Measurements from ENCODE around the gene PRDX3.

The PRDX3 gene

GRCh38 chr10:119178372-119179119, at the start of gene PRDX3:
PRDX3 (minus strand) TSS chr10:119178812; CDS start chr10:119178790, 22 bp downstream.
- peak; percentile 60 to 83 for DNase-seq

GRCh38 chr10:119227825-119228224, 49.2 kb upstream of the PRDX3 start:
- DNase-seq, result no peak

GRCh38 chr10:119225083-119225658, 46.6 kb upstream of the PRDX3 start:
- DNase-seq, result no peak

GRCh38 chr10:119222966-119223386, 44.4 kb upstream of the PRDX3 start:
- no peak for DNase-seq

- DNase-seq, result no peak
Measured at GRCh38 chr10:119222537-119222936, 43.9 kb upstream of the PRDX3 start.

- no peak for DNase-seq
Measured at GRCh38 chr10:119221666-119222065, 43.1 kb upstream of the PRDX3 start.

GRCh38 chr10:119221201-119221600, 42.6 kb upstream of the PRDX3 start:
- no peak for DNase-seq

GRCh38 chr10:119219871-119220270, 41.3 kb upstream of the PRDX3 start:
- no peak for DNase-seq

GRCh38 chr10:119217991-119218490, 39.4 kb upstream of the PRDX3 start:
- no peak for DNase-seq

- no peak for DNase-seq
Measured at GRCh38 chr10:119217401-119217800, 38.8 kb upstream of the PRDX3 start.

GRCh38 chr10:119216127-119216526, 37.5 kb upstream of the PRDX3 start:
- DNase-seq, result no peak

- DNase-seq, result no peak
Measured at GRCh38 chr10:119215371-119215770, 36.8 kb upstream of the PRDX3 start.

- no peak for DNase-seq
Measured at GRCh38 chr10:119211625-119212441, 33.2 kb upstream of the PRDX3 start.

- DNase-seq, result no peak
Measured at GRCh38 chr10:119211176-119211575, 32.6 kb upstream of the PRDX3 start.

- no peak for DNase-seq
Measured at GRCh38 chr10:119210633-119211032, 32.0 kb upstream of the PRDX3 start.

- no peak for DNase-seq
Measured at GRCh38 chr10:119209736-119210355, 31.2 kb upstream of the PRDX3 start.

GRCh38 chr10:119209035-119209735, 30.6 kb upstream of the PRDX3 start:
- DNase-seq, result peak in 1 of 2 experiments; percentile 45

- no peak for DNase-seq
Measured at GRCh38 chr10:119208553-119208940, 29.9 kb upstream of the PRDX3 start.

GRCh38 chr10:119207713-119208552, 29.3 kb upstream of the PRDX3 start:
- DNase-seq, result peak in 1 of 2 experiments; percentile 44

- DNase-seq, result peak; percentile 71 to 86
Measured at GRCh38 chr10:119207366-119207666, 28.7 kb upstream of the PRDX3 start, which contains the start of gene GRK5. GRK5 (plus strand) TSS chr10:119207571; CDS start chr10:119207918, 347 bp downstream.

GRCh38 chr10:119206603-119207365, 28.2 kb upstream of the PRDX3 start:
- peak in 1 of 2 experiments; percentile 32 for DNase-seq
